ENCODE measurements around the gene ADO.

The ADO gene

GRCh38 chr10:62819141-62819920, 14.8 kb downstream of the ADO start:
- no peak for DNase-seq

- no peak for DNase-seq
Observed at GRCh38 chr10:62820586-62820985, 16.1 kb downstream of the ADO start.

- no peak for DNase-seq
Observed at GRCh38 chr10:62826273-62826672, 21.8 kb downstream of the ADO start.

GRCh38 chr10:62829622-62830021, 25.1 kb downstream of the ADO start:
- no peak for DNase-seq

GRCh38 chr10:62830679-62831078, 26.2 kb downstream of the ADO start:
- no peak for DNase-seq

- no peak for DNase-seq
Observed at GRCh38 chr10:62831346-62831745, 26.8 kb downstream of the ADO start.

GRCh38 chr10:62839590-62839989, 35.1 kb downstream of the ADO start:
- DNase-seq = no peak

GRCh38 chr10:62842983-62843382, 38.5 kb downstream of the ADO start:
- no peak for DNase-seq

- DNase-seq = no peak
Observed at GRCh38 chr10:62843600-62843999, 39.1 kb downstream of the ADO start.

- DNase-seq = no peak
Observed at GRCh38 chr10:62844280-62845011, 39.9 kb downstream of the ADO start.

GRCh38 chr10:62847433-62847832, 42.9 kb downstream of the ADO start:
- DNase-seq = no peak

GRCh38 chr10:62850646-62851045, 46.1 kb downstream of the ADO start:
- no peak for DNase-seq

GRCh38 chr10:62851442-62851841, 46.9 kb downstream of the ADO start:
- no peak for DNase-seq

GRCh38 chr10:62852961-62853702, 48.6 kb downstream of the ADO start:
- DNase-seq = no peak

- no peak for DNase-seq
Observed at GRCh38 chr10:62853710-62854109, 49.2 kb downstream of the ADO start.

GRCh38 chr10:62856021-62856420, 51.5 kb downstream of the ADO start:
- no peak for DNase-seq

All from NCI-H510A (cell line).